ENCODE data around the gene FBLN1. TPM values are rescaled to one million over a fixed set of nuclear protein-coding genes. Genes with fewer than 3 reads are reported as not detected.

The FBLN1 gene
- total RNA-seq, 4 donors from 2014 or later = 48.6 to 92.1 (median 68.9) TPM

- Histone ChIP-seq H3K9me3 (no peaks in the 10 kb centered on the region), H3K27me3 (no peaks in the 10 kb centered on the region), H3K36me3 (no peaks in the 10 kb centered on the region), H3K4me3 (no peak overlapping the region), H3K27ac (peak overlapping the region; percentile 44 to 67 (median 61)), H3K4me1 (peaks cover 0 to 4% (median 2%) of the 10 kb centered on the region in 4 donors)
- intact Hi-C loops (cut with DNase I; ENCODE audit: low total_unique reads) = no loop called here
- TF ChIP-seq EP300 (IDR thresholded peaks at IDR 0.05; ENCODE audit: low read depth) (no peak), POLR2A (IDR thresholded peaks at IDR 0.05) (no peak), POLR2AphosphoS5 (IDR thresholded peaks at IDR 0.05) (peak in 2 of 3 donors; percentile 16 to 36)
- TF ChIP-seq, protein P1, sequence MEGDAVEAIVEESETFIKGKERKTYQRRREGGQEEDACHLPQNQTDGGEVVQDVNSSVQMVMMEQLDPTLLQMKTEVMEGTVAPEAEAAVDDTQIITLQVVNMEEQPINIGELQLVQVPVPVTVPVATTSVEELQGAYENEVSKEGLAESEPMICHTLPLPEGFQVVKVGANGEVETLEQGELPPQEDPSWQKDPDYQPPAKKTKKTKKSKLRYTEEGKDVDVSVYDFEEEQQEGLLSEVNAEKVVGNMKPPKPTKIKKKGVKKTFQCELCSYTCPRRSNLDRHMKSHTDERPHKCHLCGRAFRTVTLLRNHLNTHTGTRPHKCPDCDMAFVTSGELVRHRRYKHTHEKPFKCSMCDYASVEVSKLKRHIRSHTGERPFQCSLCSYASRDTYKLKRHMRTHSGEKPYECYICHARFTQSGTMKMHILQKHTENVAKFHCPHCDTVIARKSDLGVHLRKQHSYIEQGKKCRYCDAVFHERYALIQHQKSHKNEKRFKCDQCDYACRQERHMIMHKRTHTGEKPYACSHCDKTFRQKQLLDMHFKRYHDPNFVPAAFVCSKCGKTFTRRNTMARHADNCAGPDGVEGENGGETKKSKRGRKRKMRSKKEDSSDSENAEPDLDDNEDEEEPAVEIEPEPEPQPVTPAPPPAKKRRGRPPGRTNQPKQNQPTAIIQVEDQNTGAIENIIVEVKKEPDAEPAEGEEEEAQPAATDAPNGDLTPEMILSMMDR (IDR thresholded peaks at IDR 0.05) = no peak
- WGBS, 2 donors (ENCODE audit: low coverage in 1 of 2) = 77% methylated on average over 8 of the region's 10 CpGs; no CpG with 5 or more reads in 1 of the 2 donors
- in situ Hi-C loops (cut with MboI; ENCODE audit: low pct_ligation_motif_present in 1 of 4, low pct_unique_long_range_greater_than_20kb in 1 of 4, low sequenced_read_pairs in 3 of 4) = loop anchor here in 1 of 4 donors (25.0 kb wide), 1 partner anchor 265 kb away; no protein-coding TSS in a partner anchor
- DNase-seq = no peak
Observed at GRCh38 chr22:45526768-45527360, 24.2 kb downstream of the FBLN1 start.

DNA sequence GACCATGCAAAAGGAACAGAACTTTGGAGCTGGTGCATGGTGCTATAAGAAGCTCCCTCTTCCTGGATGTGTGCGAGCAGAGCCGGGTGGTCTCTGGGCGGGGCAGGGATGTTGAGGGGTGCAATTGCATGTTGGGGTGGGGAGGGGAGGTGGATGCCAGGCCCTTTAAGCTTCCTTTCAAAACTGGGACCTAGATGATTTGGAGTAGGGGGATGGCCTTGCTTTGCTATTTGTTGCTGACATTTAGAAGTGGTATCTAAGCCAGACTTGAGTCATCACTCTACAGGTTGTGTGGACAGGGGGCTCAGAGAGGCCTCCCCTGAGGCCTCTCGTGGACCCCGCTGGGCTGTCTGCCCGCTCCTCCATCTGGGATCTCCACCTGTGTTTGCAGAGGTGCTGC, 24.8 kb downstream of the FBLN1 start:
- H3K27ac ChIP-seq = peak overlapping the region in 3 of 4 donors; percentile 40 to 67 (median 55)
- 94% methylated on average over 6 of the region's 6 CpGs; no CpG with 5 or more reads in 1 of the 2 donors for WGBS, 2 donors (ENCODE audit: low coverage in 1 of 2)
- peaks cover 0 to 4% (median 2%) of the 10 kb centered on the region in 4 donors for H3K4me1 ChIP-seq
- TF ChIP-seq EP300 (IDR thresholded peaks at IDR 0.05; ENCODE audit: low read depth) (no peak), POLR2A (IDR thresholded peaks at IDR 0.05) (no peak), POLR2AphosphoS5 (IDR thresholded peaks at IDR 0.05) (no peak)
- TF ChIP-seq, protein P1 (IDR thresholded peaks at IDR 0.05) = no peak
- H3K27me3 ChIP-seq = no peaks in the 10 kb centered on the region
- no peak overlapping the region for H3K4me3 ChIP-seq
- no peaks in the 10 kb centered on the region for H3K36me3 ChIP-seq
- no peak for DNase-seq
- intact Hi-C loops (cut with DNase I; ENCODE audit: low total_unique reads) (no loop called here), in situ Hi-C loops (cut with MboI; ENCODE audit: low pct_ligation_motif_present in 1 of 4, low pct_unique_long_range_greater_than_20kb in 1 of 4, low sequenced_read_pairs in 3 of 4) (loop anchor here in 1 of 4 donors (25.0 kb wide), 1 partner anchor 265 kb away; no protein-coding TSS in a partner anchor)
- no peaks in the 10 kb centered on the region for H3K9me3 ChIP-seq

- Histone ChIP-seq H3K4me1 (peaks cover 0 to 4% (median 2%) of the 10 kb centered on the region in 4 donors), H3K4me3 (no peak overlapping the region), H3K9me3 (no peaks in the 10 kb centered on the region), H3K36me3 (no peaks in the 10 kb centered on the region), H3K27me3 (no peaks in the 10 kb centered on the region), H3K27ac (peak overlapping the region in 2 of 4 donors; percentile 40 to 67)
- no peak for DNase-seq
- in situ Hi-C loops (cut with MboI; ENCODE audit: low pct_ligation_motif_present in 1 of 4, low pct_unique_long_range_greater_than_20kb in 1 of 4, low sequenced_read_pairs in 3 of 4) (loop anchor here in 1 of 4 donors (25.0 kb wide), 1 partner anchor 266 kb away; no protein-coding TSS in a partner anchor), intact Hi-C loops (cut with DNase I; ENCODE audit: low total_unique reads) (no loop called here)
- TF ChIP-seq EP300 (IDR thresholded peaks at IDR 0.05; ENCODE audit: low read depth) (no peak), POLR2A (IDR thresholded peaks at IDR 0.05) (no peak), POLR2AphosphoS5 (IDR thresholded peaks at IDR 0.05) (no peak)
- TF ChIP-seq, protein P1 (IDR thresholded peaks at IDR 0.05) = no peak
- 74 to 100% methylated on average over 2 to 9 of the region's 9 CpGs for WGBS, 2 donors (ENCODE audit: low coverage in 1 of 2)
Observed at GRCh38 chr22:45528046-45528445, 25.4 kb downstream of the FBLN1 start.

DNA sequence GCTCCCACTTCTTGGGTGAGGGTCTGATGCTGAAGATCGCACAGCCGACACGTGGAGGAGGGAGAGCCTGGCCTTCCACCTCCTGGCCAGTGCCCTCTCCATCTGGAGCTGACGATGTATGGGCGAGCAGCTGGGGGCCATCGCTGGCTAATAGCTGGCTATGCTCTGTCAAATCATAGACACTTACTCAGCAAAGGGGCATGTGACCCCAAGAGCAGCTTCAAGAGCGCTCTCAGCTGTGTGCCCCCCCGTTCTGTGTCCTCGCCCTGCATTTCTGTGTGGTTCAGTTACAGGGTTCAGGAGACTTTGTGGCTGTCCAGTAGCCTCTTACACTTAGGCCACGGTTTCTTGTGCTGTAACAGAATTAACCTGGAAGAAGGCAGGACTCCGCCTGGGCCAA, 26.4 kb downstream of the FBLN1 start:
- DNase-seq = no peak
- intact Hi-C loops (cut with DNase I; ENCODE audit: low total_unique reads) (no loop called here), in situ Hi-C loops (cut with MboI; ENCODE audit: low pct_ligation_motif_present in 1 of 4, low pct_unique_long_range_greater_than_20kb in 1 of 4, low sequenced_read_pairs in 3 of 4) (loop anchor here in 1 of 4 donors (25.0 kb wide), 1 partner anchor 267 kb away; no protein-coding TSS in a partner anchor)
- no peak overlapping the region for H3K4me3 ChIP-seq
- no peaks in the 10 kb centered on the region for H3K36me3 ChIP-seq
- peaks cover 0 to 8% (median 2%) of the 10 kb centered on the region in 4 donors for H3K4me1 ChIP-seq
- WGBS, 2 donors (ENCODE audit: low coverage in 1 of 2) = 71% methylated on average over 11 of the region's 11 CpGs; no CpG with 5 or more reads in 1 of the 2 donors
- H3K27me3 ChIP-seq = no peaks in the 10 kb centered on the region
- no peaks in the 10 kb centered on the region for H3K9me3 ChIP-seq
- peak overlapping the region; percentile 36 to 67 (median 43) for H3K27ac ChIP-seq
- TF ChIP-seq POLR2A (IDR thresholded peaks at IDR 0.05) (no peak), POLR2AphosphoS5 (IDR thresholded peaks at IDR 0.05) (no peak), EP300 (IDR thresholded peaks at IDR 0.05; ENCODE audit: low read depth) (no peak)
- TF ChIP-seq, protein P1 (IDR thresholded peaks at IDR 0.05) = no peak

All from transverse colon (tissue), 4 donors.